ENCODE results near the gene HCN3.
"Not testable (repeated sequence)": the region's sequence is repeated elsewhere in the genome, so short reads cannot be mapped to it uniquely, and the experiment has no call there.

HCN3 gene

GRCh38 chr1:155277070-155277901, at the start of gene HCN3:
Gene HCN3, plus strand, starts transcription at chr1:155277463. Its CDS starts 128 bp downstream, at chr1:155277591.
- DNase-seq: peak; percentile 96

- DNase-seq: no peak
Measured at GRCh38 chr1:155228096-155228427, 49.2 kb upstream of the HCN3 start.

GRCh38 chr1:155231302-155231701, 46.0 kb upstream of the HCN3 start:
- not testable (repeated sequence) for DNase-seq

GRCh38 chr1:155232001-155232978, 45.0 kb upstream of the HCN3 start:
- not testable (repeated sequence) for DNase-seq

- DNase-seq: not testable (repeated sequence)
Measured at GRCh38 chr1:155233502-155233901, 43.8 kb upstream of the HCN3 start.

DNA sequence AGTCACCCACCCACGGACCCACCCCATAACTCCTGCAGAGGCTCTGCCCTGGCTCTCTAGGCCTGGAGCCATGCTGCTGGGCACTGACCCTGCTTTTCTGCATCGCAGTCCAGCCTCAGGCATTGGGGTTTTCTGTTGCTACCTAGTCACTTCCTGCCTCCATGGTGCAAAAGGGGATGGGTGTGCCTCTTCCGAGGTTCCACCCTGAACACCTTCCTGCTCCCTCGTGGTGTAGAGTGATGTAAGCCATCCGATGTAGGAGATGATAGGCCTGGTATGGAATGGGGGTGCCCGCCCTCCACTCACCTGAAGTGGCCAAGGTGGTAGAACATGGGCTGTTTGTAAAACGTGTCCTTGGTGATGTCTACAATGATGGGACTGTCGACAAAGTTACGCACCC, 41.9 kb upstream of the HCN3 start:
- not testable (repeated sequence) for DNase-seq

DNA sequence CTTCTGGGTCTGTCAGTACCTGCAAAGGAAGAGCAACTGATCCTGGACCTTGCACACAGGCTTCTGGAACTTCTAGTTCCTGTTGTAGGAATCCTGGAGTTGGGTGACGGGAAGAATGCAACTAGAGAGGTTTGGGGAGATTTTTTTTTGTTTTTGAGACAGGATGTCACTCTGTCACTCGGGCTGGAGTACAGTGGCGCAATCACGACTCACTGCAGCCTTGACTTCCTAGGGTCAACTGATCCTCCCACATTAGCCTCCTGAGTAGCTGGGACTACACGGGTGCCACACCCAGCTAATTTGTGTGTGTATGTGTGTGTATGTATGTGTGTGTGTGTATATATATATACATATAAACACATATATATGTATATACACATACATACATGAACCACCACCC, 40.8 kb upstream of the HCN3 start:
- no peak for DNase-seq

DNA sequence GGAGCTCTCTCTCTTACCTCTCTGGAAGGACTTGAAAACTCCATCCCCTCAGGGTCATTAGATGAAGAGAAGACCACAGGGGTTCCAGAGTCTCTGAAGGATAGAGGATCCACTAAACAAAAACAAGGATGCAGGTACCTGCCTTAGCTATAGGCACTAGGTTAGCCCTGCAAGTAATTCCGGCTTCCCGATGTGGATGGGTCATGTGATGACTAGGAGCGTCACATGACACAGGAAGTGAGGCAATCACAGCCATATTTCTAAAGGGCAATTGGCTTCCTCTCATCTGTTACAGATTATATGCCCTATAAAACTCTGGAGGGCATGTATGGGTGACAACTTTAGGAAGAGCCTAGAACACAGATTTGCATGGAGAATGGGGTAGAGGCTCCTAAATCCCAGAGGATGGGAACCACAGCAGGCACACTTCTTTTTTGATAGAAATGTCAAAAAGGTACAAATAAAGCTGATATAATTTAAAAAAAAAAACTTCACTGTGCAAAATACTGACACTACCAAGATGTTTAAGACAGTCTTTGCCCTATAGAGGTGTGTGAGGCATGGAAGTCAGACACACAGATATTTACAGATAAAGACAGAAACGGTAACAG, 36.1 kb upstream of the HCN3 start:
- peak; percentile 77 for DNase-seq

DNA sequence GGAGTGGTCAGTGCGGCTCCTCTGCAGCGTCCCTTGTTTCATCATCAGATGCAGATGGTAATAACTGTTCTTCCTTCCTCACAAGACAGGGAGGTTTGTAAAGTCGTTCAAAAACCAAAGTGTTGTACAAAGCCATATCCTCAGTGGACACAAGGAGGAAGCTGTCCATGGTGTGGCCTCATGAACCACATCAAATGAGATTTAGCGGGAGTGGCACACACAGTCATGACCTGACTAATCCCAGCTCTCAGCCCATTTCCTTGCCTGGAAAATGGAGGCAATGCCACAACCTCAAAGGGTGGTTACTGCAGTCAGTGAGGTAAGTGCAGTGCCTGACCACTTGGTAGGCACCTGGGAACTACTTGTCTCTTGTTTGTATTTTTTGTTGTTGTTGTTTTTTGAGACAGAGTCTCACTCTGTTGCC, 35.4 kb upstream of the HCN3 start:
- no peak for DNase-seq

DNA sequence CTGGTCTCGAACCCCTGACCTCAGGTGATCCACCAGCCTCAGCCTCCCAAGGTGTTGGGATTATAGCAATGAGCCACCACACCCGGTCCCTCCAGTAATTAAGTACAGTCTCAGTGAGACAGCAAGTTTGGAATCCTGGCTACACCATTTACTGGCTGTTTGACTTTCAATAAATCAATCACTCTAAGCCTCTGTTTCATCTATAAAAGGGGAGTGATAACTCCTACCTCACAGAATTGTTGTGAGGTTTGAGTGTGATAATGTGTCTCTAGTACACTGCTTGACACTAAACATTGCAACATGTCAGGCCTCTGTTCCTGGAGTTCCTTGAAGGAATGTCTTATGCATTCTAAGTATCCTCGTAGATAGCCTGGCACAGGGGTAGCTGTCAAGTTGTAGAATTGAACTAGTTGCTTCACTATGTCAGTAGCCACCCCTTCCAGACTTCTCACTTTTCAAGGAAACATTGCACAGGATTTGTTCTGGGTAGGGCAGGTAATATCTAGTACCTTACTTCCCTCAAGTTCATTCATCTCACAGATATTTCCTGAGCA, 34.4 kb upstream of the HCN3 start:
- no peak for DNase-seq

- peak; percentile 92 for DNase-seq
Measured at GRCh38 chr1:155244368-155245162, 32.7 kb upstream of the HCN3 start.

- DNase-seq: no peak
Measured at GRCh38 chr1:155245163-155245524, 32.1 kb upstream of the HCN3 start.

DNA sequence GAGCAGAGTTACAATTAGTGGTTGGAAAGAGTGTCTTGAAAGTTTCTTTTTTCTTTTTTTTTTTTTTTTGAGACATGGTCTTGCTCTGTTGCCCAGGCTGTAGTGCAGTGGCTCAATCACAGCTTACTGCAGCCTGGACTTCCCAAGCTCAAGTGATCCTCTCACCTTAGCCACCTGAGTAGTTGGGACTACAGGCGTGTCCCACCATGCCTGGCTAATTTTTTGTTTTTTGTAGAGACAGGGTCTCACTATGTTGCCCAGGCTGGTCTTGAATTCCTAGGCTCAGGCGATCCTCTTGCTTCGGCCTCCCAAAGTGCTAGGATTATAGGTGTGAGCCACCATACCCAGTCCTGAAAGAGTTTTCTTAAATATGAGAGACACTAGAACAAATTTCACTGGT, 30.5 kb upstream of the HCN3 start:
- DNase-seq: not testable (repeated sequence)

DNA sequence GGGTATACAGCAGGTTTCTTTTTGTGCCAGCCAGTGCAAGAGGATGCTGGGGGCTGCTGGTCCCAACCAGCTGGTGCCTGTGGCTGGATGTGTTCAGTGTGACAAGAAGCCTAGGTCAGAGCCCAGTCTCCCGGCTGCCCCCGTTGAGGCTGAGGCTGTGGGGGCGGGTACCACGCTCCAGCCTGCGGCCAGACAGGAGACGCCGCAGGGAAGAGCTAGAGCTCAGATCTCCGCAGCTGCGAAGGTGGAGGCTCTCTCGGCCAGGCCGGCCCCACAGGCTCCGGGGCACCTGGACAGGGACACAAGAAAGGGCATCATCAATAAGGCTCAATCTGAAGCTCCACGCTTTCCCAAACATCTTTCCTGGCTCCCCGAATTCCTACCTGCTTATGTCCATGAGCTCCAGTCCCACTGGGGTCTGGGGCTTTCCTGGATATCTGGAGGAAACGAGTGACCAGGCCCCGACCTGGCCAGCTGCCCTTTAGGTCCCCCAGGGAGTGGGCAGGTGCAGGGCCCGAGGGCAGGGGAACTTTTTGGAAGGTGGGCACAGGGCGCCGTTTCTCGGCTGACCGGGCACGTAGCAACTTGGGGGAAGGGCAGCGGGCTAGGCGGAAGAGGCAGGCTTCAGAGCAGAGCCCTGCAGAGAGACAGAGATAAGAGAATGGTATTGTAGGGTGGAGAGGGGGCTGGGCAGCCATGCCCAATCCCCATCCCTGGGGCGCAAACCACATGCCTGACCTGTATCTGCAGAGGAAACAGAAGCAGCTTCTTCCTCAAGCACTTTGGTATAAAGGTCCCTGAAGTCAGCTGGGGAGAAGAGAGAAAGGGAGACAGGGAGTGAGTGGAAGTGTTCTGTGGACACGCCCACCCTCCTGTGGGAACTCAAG, 29.4 kb upstream of the HCN3 start:
- no peak for DNase-seq

GRCh38 chr1:155250246-155250632, 27.0 kb upstream of the HCN3 start:
- no peak for DNase-seq

DNA sequence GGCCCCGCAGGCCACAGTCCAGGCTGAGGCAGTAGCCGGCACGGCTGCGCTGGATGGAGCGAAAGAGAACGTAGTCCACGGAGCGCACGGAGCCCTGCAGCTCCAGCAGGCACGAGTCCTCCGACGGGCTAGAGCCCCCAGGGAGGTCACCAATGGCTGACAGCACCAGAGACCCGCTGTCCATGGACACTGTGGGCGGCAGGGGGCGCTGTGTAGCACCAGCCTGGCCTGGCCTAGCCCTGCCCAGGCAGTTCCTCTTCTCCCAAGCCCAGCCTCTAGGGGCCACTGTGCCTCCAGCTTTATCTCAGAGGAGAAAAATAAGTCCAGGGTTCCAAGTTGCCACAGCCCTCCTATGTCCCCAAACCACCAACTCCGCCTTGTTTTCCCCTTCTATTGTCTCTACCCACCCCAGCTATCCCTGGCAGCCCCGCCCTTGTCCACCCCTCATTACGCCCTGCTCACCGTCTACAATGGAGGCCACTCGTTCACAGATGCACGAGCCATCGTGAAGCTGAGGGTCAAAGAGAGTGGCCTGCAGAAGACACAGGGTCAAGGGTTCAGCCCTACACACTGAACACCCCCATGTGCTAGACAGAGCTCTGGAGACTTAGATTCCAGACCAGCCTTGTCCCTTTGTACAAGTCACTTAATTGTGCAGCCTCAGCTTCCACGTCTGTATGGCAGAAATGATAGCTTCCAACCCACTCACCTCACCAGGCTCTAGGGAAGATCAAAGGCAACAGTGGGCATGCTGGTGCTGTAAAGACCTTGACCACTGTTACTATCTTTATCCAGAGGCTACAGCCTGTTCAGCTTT, 26.4 kb upstream of the HCN3 start:
- peak; percentile 97 for DNase-seq

- no peak for DNase-seq
Measured at GRCh38 chr1:155251566-155251965, 25.7 kb upstream of the HCN3 start.

- no peak for DNase-seq
Measured at GRCh38 chr1:155253208-155253607, 24.1 kb upstream of the HCN3 start.

DNA sequence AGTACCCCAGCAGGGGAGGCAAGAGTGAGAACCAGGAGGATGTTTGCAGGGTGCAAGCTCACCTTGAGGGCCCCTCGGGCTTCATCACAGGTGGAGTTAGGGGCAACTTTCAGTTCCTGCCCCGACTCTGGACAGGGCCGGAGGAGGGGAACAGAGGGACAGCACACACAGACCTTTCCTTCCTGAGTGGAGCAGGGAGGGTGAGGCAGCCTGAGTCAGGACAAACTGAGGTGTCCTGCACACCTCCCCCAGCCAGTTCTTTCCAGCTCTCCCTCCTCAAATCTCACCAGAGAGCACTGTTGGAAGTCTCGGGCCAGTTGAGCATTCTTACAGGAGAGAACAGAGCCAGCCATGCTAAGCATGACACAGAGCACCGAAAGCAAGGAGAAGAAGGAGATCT, 23.5 kb upstream of the HCN3 start:
- DNase-seq: no peak

GRCh38 chr1:155254228-155254713, 23.0 kb upstream of the HCN3 start:
- no peak for DNase-seq

Measured in stimulated activated CD4-positive, alpha-beta T cell treated with anti-CD3 and anti-CD28 coated beads, Interleukin-4, amount 100 ng/mL, for 24 hours (primary cell).